GM19397 (cell line): ENCODE measurements around the gene CABP7.

Source experiments
- ATAC-seq: cut with Tn5 transposase; IDR thresholded peaks from one replicate; pipeline ENCODE4 v1.9.1; 2021; ENCODE audit warnings: mild to moderate bottlenecking, moderate library complexity; ENCODE audit not compliant: unreplicated experiment

CABP7 gene

GRCh38 chr22:29702000-29702930 is 17.5 kb upstream of the CABP7 start:
- ATAC-seq = no peak

- ATAC-seq = no peak
Measured at GRCh38 chr22:29702931-29703501, 16.8 kb upstream of the CABP7 start.

DNA sequence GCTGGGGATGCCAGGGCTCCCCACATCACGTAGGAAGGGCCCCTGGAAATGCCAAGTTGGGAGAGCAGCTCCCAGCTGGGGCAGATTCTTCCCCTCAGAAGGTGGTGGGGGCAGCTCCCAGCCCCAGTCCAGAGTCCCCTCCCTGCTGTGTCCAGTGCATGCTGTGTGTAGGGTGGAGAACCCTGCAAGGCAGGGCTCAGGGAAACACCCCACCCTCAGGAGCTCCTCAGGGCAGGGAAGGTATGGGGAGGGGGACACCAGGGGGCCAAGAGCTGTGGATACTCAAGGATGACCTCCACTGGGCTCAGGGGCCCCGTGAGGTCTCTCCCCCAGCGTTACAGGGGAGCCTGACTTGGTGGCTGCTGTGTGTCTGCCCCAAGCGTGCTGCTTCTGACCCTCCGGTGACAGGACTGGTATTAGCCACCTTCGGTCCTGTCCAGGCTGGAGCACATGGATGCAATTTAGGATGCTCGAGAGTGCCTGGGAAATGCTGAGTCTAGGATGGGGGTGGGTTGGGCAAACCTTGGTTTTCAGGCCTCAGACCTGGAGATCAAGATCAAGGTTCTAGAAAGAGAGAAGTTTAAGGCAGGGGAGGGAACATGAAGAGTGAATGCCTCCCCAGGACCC is 16.1 kb upstream of the CABP7 start:
- no peak for ATAC-seq

DNA sequence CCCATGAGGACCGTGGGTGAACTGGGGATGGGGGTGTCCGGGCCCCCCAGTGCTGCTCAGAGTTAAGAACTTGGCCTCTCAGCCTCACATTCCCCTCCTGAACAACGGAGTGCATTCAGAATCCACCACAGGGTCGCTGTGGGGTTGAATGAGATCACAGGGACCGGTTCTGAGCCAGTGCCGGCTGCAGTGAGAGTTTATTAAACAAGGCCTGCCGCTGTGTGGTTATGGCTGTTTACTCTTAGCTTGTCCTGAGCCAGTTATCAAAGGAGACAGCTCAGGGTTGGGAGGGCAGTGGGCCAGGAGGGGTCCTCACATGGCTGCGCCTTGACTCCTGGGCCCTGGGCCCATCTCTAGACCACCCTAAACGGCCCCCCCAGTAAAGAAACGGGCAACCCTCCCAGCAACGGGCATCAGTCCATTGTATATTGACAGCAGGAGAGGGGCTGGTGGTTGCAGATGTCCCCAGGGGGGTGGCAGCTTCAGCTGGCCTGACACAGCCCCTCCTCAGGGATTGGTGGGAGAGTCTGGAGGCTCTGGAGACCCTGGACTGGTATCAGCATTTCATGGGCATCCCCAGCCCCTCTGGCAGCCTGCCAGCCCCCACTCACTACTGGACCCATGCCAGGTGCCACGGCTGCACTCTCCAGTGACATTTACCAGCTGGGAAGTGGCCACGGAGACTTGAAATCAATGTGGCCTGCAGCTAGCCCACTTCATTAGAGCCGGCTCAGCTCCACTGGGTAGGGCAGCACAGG is 15.1 kb upstream of the CABP7 start:
- no peak for ATAC-seq

DNA sequence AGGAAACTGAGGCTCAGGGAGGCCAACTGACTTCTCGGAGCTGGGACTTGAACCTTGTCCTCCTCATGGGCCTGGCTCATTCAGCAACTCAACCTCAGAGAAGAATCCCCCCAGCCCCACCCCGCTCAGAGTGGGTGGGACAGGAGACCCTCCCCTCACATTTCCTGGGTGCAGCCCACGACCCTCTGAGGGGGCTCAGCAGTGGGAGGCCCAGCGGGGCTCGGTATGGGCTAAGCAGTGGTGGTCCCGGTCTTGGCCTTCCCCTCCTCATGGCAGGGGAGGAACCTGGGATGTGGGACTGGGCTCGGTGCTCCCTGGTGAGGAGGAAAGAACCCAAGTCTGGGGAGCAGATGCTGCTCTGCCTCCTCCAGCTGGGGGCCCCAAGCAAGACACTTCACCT is 14.2 kb upstream of the CABP7 start:
- no peak for ATAC-seq

- ATAC-seq = no peak
Measured at GRCh38 chr22:29706486-29706885, 13.3 kb upstream of the CABP7 start.

- no peak for ATAC-seq
Measured at GRCh38 chr22:29707010-29707409, 12.8 kb upstream of the CABP7 start.

DNA sequence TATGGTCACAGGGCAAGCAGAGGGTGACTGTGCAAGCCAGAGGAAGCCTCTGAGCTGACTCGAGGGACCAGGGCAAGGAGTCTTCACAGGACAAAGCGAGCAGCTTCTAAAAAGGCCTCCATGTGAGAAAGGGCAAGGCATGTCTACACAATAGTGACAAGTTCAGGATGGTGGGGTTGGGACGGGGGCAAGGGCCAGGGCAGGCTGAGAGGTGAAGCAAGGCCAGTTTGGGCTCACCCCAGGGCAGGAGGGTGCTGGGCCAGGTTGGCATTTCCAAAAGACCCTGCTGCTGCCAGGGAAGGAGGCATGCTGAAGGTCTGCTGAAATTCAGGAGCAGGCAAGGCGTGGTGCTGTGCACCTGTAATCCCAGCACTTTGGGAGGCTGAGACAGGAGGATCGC is 12.3 kb upstream of the CABP7 start:
- no peak for ATAC-seq

DNA sequence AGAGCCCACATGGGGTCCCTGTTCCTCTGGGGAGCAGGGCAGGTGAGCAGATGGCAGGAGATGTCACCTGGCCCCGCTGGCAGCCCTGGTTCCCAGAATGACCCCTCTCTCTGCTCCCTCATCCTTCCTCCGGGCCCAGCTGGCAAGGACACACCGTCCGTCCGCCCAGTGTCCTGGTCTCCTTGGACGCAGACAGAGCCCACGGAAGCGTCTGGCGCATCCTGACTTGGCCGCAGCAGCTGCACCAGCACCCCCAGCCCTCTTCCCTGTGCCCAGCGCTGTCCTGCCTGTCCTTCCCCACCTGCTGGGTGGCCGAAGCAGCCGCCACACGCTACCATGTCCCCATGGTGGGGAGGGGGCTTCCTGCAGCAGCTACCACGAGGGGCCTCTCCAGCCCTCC is 9.6 kb upstream of the CABP7 start:
- no peak for ATAC-seq

DNA sequence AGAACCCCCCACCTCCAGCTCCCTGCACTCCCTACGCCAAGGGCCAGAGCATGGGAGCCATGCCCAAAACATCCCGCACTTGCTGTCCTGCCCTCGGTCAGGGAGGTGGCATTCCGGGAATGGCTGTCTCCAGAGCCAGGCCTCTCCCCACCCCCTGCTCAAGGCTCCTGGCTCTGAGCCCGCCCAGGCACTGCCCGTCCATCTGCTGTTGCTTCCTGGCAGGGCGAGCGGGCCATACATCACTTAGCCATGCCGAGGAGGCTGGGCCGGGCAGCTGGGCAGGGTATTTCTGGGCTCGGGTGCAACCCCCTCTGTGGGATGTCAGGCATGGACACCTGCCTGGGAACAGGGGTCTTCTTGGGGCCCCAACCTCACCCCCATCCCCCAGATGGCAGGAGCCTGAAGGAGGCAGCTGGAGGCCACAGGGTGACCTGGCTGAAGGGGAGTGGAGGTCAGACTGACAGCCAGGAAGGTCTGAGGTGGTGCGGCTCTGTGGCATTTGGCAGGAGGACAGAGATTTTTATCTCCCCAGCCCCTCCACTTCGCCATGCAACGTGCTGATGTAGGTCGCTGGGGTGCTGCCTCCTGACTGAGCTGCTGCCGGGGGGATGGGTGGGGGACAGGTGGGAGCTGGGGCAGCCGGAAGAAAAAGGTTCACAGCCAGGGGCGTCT is 8.7 kb upstream of the CABP7 start:
- ATAC-seq = no peak

DNA sequence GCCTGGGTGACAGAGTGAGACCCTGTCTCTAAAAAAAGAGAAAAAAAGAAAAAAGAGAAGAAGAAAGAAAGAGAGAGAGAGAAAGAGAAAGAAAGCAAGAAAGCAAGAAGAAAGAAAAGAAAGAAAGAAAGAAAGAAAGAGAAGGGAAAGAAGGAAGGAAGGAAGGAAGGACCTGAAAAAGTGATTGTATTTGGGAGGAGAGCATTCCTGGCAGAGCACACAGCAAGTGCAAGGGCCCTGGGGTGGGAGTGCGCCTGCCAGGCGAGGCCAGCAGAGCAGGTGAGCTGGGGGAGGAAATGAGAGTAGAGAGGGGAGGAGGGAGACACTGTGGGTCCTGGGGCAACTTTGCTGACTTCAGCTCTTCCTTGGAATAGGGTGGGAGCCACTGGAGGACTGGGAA is 7.7 kb upstream of the CABP7 start:
- no peak for ATAC-seq

DNA sequence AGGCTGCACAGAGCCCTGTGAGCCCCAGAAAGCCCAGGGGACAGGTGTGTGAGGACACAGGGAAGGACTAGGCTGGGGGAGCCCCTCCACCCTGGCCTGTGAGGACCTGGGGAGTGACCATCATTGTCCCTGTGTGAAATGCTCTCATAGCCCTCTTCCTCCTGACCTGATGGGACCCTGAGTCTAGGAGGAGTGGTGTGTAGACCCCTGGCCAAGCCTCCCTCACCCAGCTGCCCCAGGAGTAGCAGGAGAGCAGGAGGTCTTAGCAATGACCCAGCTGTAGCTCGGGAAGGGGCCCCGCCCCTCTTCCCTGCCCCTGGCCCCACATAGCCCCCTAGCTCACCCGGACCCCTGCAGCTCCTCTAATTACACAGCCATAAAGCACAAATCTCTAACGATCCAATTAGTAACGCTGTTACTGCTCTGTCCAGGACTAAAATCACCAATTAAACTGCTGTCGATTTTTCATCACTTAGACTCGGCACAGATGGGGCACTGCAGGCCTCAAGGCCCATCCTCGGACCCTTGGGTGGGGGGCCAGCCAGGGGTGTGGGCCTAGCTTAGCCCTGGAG is 6.6 kb upstream of the CABP7 start:
- ATAC-seq = no peak

- ATAC-seq = no peak
Measured at GRCh38 chr22:29715240-29715639, 4.6 kb upstream of the CABP7 start.

DNA sequence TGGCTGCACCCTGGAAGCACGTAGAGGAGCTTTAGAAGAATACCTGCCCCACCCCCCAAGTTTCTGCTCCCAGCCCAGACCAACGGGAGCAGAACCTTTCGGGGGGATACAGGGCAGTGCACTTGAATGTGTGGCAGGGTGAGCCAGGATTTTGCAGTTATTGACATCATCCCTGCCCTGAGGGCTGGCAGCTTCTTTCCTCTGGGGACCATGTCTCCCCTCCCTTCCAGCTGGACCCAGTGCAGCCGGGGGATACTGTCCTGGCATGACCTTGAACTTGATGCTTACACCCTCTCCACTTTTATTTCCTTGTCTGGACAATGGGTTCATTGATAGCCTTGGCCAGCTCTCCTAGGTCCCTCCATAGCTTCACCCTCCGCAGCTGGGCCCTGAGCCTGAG is 4.1 kb upstream of the CABP7 start:
- ATAC-seq = no peak

- ATAC-seq = no peak
Measured at GRCh38 chr22:29716814-29717545, 2.8 kb upstream of the CABP7 start.

- ATAC-seq = no peak
Measured at GRCh38 chr22:29717789-29718188, 2.0 kb upstream of the CABP7 start.

- no peak for ATAC-seq
Measured at GRCh38 chr22:29718949-29719898, 579 bp upstream of the CABP7 start.

DNA sequence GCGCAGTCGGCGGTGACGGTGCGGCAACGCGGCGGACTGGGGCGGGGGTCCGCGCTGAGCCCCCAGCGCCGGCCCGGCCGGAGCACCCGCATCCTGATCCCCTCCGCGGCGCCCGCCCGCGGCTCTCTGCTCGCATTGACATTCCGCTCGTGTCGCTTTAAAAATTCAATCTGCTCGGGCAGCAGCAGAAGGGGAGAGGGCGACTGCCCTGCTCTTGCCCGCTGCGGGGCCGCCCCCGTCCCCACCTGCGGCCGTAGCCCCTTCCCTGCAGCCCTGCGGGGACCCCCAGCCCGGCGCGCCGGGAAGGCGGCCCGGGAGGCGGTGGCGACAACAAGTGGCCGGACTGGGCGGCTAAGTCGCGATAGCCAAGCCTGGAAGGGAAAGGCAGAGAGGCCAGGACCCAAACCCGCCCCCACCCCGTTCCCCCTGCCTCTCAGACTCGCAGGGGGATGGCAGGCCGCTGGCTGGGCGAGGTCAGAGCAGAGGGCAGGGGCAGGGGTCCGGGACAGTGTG is 1.1 kb downstream of the CABP7 start:
- ATAC-seq = no peak
